ENCODE measurements around the gene COL27A1. TPM values are rescaled to one million over a fixed set of nuclear protein-coding genes. Genes with fewer than 3 reads are reported as not detected.

COL27A1 gene
- total RNA-seq, 2 donors from 2014 or later = 18.5 to 57.1 TPM

GRCh38 chr9:114304416-114305188, 149.3 kb downstream of the COL27A1 start:
- no peak for DNase-seq (ENCODE audit: low spot score)
- H3K36me3 ChIP-seq = peaks cover 33% of the 10 kb centered on the region

GRCh38 chr9:114307899-114308267, 152.5 kb downstream of the COL27A1 start:
- no peak for TF ChIP-seq CTCF (IDR thresholded peaks at IDR 0.05)
- H3K36me3 ChIP-seq = peaks cover 24% of the 10 kb centered on the region
- H3K4me1 ChIP-seq (ENCODE audit: control insufficient read depth in 1 of 2, low read depth in 2 of 2) = peaks cover 0 to 4% of the 10 kb centered on the region in 2 donors
- ATAC-seq (ENCODE audit: insufficient number of reproducible peaks, low FRiP score, low read depth) = no peak
- H3K27ac ChIP-seq = no peak overlapping the region
- H3K4me3 ChIP-seq = no peak overlapping the region
- no peak for DNase-seq (ENCODE audit: low spot score)
- H3K9me3 ChIP-seq = no peaks in the 10 kb centered on the region
- H3K27me3 ChIP-seq (replicated peaks; ENCODE audit: insufficient read depth) = no peaks in the 10 kb centered on the region

More at GRCh38 chr9:114304416-114305188, 149.3 kb downstream of the COL27A1 start:
- Histone ChIP-seq H3K27ac (no peak overlapping the region), H3K4me1 (ENCODE audit: control insufficient read depth in 1 of 2, low read depth in 2 of 2) (peaks cover 0 to 11% of the 10 kb centered on the region in 2 donors), H3K4me3 (no peak overlapping the region), H3K9me3 (no peaks in the 10 kb centered on the region), H3K27me3 (replicated peaks; ENCODE audit: insufficient read depth) (no peaks in the 10 kb centered on the region)
- TF ChIP-seq CTCF (IDR thresholded peaks at IDR 0.05) = no peak
- ATAC-seq (ENCODE audit: insufficient number of reproducible peaks, low FRiP score, low read depth) = no peak

- no peak for DNase-seq (ENCODE audit: low spot score)
- peaks cover 24% of the 10 kb centered on the region for H3K36me3 ChIP-seq
These were observed 153.1 kb downstream of the COL27A1 start for GRCh38 chr9:114308361-114308950.

GRCh38 chr9:114309096-114309495, 153.8 kb downstream of the COL27A1 start:
- H3K4me3 ChIP-seq = no peak overlapping the region
- no peak overlapping the region for H3K27ac ChIP-seq
- peaks cover 24% of the 10 kb centered on the region for H3K36me3 ChIP-seq
- DNase-seq (ENCODE audit: low spot score) (no peak), ATAC-seq (ENCODE audit: insufficient number of reproducible peaks, low FRiP score, low read depth) (no peak)
- no peak for TF ChIP-seq CTCF (IDR thresholded peaks at IDR 0.05)
- H3K9me3 ChIP-seq = no peaks in the 10 kb centered on the region
- H3K27me3 ChIP-seq (replicated peaks; ENCODE audit: insufficient read depth) = no peaks in the 10 kb centered on the region
- H3K4me1 ChIP-seq (ENCODE audit: control insufficient read depth in 1 of 2, low read depth in 2 of 2) = peaks cover 0 to 6% of the 10 kb centered on the region in 2 donors

More at GRCh38 chr9:114308361-114308950, 153.1 kb downstream of the COL27A1 start:
- Histone ChIP-seq H3K9me3 (no peaks in the 10 kb centered on the region), H3K27ac (no peak overlapping the region), H3K4me1 (ENCODE audit: control insufficient read depth in 1 of 2, low read depth in 2 of 2) (peaks cover 0 to 4% of the 10 kb centered on the region in 2 donors), H3K4me3 (no peak overlapping the region), H3K27me3 (replicated peaks; ENCODE audit: insufficient read depth) (no peaks in the 10 kb centered on the region)
- no peak for TF ChIP-seq CTCF (IDR thresholded peaks at IDR 0.05)
- no peak for ATAC-seq (ENCODE audit: insufficient number of reproducible peaks, low FRiP score, low read depth)
